WTC11 (cell line): ENCODE data around the gene PASD1.

ENCODE experiments used
- JUN ChIP-seq: sonication (generic); formaldehyde crosslinking; IDR thresholded peaks from 2 replicates; pipeline ENCODE4 v1.8.0; 2023; ENCODE audit warnings: mild to moderate bottlenecking, missing genetic modification reagents
- MAX ChIP-seq: sonication (generic); formaldehyde crosslinking; IDR thresholded peaks from 2 replicates; pipeline ENCODE4 v1.8.0; 2022; ENCODE audit warnings: mild to moderate bottlenecking, missing genetic modification reagents
- TP53 ChIP-seq: sonication (generic); formaldehyde crosslinking; IDR thresholded peaks from 2 replicates; pipeline ENCODE4 v1.8.1; 2023; ENCODE audit warnings: mild to moderate bottlenecking, missing genetic modification reagents
- USF2 ChIP-seq: sonication (generic); formaldehyde crosslinking; IDR thresholded peaks from 2 replicates; pipeline ENCODE4 v1.8.1; 2023; ENCODE audit warnings: mild to moderate bottlenecking, missing genetic modification reagents, moderate library complexity
- ZNF263 ChIP-seq: sonication (generic); formaldehyde crosslinking; IDR thresholded peaks from 2 replicates; pipeline ENCODE4 v1.8.1; 2022; ENCODE audit warnings: low read depth, mild to moderate bottlenecking, moderate library complexity, missing genetic modification reagents
- TF ChIP-seq, protein P1 (sequence below): sonication (generic); formaldehyde crosslinking; IDR thresholded peaks from 2 replicates; pipeline ENCODE4 v1.8.1; 2022; ENCODE audit warnings: low read depth, missing genetic modification reagents, borderline replicate concordance
- TF ChIP-seq, protein P2 (sequence below): fragments of 200-600 bp; IDR thresholded peaks from 2 replicates; pipeline ENCODE4 v1.8.0; 2022; ENCODE audit warnings: antibody characterized with exemption
- TF ChIP-seq, protein P3 (sequence below): sonication (generic); formaldehyde crosslinking; IDR thresholded peaks from 2 replicates; pipeline ENCODE4 v1.8.0; 2022; ENCODE audit warnings: mild to moderate bottlenecking, missing genetic modification reagents

- TF ChIP-seq JUN (CRISPR knock-in tag) (no peak), USF2 (CRISPR knock-in tag) (no peak), ZNF263 (CRISPR knock-in tag) (no peak), MAX (CRISPR knock-in tag) (no peak), TP53 (CRISPR knock-in tag) (no peak)
- TF ChIP-seq, protein P1, sequence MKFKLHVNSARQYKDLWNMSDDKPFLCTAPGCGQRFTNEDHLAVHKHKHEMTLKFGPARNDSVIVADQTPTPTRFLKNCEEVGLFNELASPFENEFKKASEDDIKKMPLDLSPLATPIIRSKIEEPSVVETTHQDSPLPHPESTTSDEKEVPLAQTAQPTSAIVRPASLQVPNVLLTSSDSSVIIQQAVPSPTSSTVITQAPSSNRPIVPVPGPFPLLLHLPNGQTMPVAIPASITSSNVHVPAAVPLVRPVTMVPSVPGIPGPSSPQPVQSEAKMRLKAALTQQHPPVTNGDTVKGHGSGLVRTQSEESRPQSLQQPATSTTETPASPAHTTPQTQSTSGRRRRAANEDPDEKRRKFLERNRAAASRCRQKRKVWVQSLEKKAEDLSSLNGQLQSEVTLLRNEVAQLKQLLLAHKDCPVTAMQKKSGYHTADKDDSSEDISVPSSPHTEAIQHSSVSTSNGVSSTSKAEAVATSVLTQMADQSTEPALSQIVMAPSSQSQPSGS (CRISPR knock-in tag): no peak
- TF ChIP-seq, protein P2, sequence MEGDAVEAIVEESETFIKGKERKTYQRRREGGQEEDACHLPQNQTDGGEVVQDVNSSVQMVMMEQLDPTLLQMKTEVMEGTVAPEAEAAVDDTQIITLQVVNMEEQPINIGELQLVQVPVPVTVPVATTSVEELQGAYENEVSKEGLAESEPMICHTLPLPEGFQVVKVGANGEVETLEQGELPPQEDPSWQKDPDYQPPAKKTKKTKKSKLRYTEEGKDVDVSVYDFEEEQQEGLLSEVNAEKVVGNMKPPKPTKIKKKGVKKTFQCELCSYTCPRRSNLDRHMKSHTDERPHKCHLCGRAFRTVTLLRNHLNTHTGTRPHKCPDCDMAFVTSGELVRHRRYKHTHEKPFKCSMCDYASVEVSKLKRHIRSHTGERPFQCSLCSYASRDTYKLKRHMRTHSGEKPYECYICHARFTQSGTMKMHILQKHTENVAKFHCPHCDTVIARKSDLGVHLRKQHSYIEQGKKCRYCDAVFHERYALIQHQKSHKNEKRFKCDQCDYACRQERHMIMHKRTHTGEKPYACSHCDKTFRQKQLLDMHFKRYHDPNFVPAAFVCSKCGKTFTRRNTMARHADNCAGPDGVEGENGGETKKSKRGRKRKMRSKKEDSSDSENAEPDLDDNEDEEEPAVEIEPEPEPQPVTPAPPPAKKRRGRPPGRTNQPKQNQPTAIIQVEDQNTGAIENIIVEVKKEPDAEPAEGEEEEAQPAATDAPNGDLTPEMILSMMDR: no peak
- TF ChIP-seq, protein P3, sequence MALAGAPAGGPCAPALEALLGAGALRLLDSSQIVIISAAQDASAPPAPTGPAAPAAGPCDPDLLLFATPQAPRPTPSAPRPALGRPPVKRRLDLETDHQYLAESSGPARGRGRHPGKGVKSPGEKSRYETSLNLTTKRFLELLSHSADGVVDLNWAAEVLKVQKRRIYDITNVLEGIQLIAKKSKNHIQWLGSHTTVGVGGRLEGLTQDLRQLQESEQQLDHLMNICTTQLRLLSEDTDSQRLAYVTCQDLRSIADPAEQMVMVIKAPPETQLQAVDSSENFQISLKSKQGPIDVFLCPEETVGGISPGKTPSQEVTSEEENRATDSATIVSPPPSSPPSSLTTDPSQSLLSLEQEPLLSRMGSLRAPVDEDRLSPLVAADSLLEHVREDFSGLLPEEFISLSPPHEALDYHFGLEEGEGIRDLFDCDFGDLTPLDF (CRISPR knock-in tag): no peak
Observed at GRCh38 chrX:151596282-151596681, 32.8 kb downstream of the PASD1 start.
